Thyroid gland (tissue), 4 donors: ENCODE results near the gene LRRN1.

Experiments used
- CTCF ChIP-seq, 6 experiments: fragments of 200-600 bp in 3 of 6; fragments of 450-650 bp in 3 of 6; sonication (generic) in 3 of 6; IDR thresholded peaks; one replicate each; pipeline ENCODE4 v1.5.1; 2016 to 2019; ENCODE audit warnings: antibody characterized with exemption in 6 of 6, mild to moderate bottlenecking in 2 of 6, inconsistent platforms in 1 of 6, moderate library complexity in 1 of 6
- POLR2A ChIP-seq, 2 donors: fragments of 450-650 bp; IDR thresholded peaks; one replicate each; pipeline ENCODE4 v1.6.1; 2017; ENCODE audit warnings: antibody characterized with exemption in 2 of 2, mild to moderate bottlenecking in 2 of 2, moderate library complexity in 1 of 2

GRCh38 chr3:3782457-3782856 is 16.8 kb upstream of the LRRN1 start:
- TF ChIP-seq CTCF (IDR thresholded peaks at IDR 0.05) (no peak), POLR2A (IDR thresholded peaks at IDR 0.05) (no peak)
